K562 (cell line): ENCODE data around the gene EFR3B. TPM values are rescaled to one million over a fixed set of nuclear protein-coding genes. Genes with fewer than 3 reads are reported as not detected.

Source experiments
- BCLAF1 ChIP-seq, 2 experiments: fragments of 450-650 bp in 1 of 2; IDR thresholded peaks; 2 replicates each; pipeline ENCODE4 v1.6.1; 2011 to 2017; ENCODE audit warnings: low read depth in 2 of 2, antibody characterized with exemption in 1 of 2, borderline replicate concordance in 1 of 2, low read length in 1 of 2, mild to moderate bottlenecking in 1 of 2, mixed read lengths in 1 of 2; ENCODE audit not compliant: control insufficient read depth in 1 of 2
- ETV1 ChIP-seq: fragments of 450-650 bp; conservative IDR thresholded peaks from 2 replicates; pipeline ENCODE4 v1.6.1; 2016; ENCODE audit warnings: missing genetic modification characterization, control low read depth, low read depth, missing compliant biosample characterization
- PBX2 ChIP-seq, 2 experiments: IDR thresholded peaks in 1 of 2; conservative IDR thresholded peaks in 1 of 2; 2 replicates each; pipeline ENCODE4 v1.6.1; 2016; ENCODE audit warnings: low read depth in 2 of 2, mild to moderate bottlenecking in 1 of 2, missing compliant biosample characterization in 1 of 2, missing genetic modification characterization in 1 of 2, moderate library complexity in 1 of 2
- PHF21A ChIP-seq: fragments of 450-650 bp; IDR thresholded peaks from 2 replicates; pipeline ENCODE4 v1.6.1; 2017; ENCODE audit warnings: low read depth, borderline replicate concordance
- SAP30 ChIP-seq: fragments of 200-600 bp; sonication (generic); IDR thresholded peaks from 2 replicates; pipeline ENCODE4 v1.6.1; 2012; ENCODE audit warnings: borderline replicate concordance, low read depth, mild to moderate bottlenecking, moderate library complexity, low read length, control low read depth, inconsistent platforms; ENCODE audit not compliant: insufficient read depth, poor library complexity, severe bottlenecking
- polyA plus RNA-seq, 8 experiments: library from polyadenylated mRNA; depleted of rRNA in 4 of 8; stranded (reverse) in 5 of 8; unstranded in 3 of 8; fragments of >200 nt; fragmentation: Nextera tagmentation in 2 of 8; fragmentation: Illumina TruSeq in 1 of 8; extraction: Ambion mirVana in 2 of 8; extraction: Trizol in 1 of 8; gene quantifications; 2 replicates each; pipeline versions ENCODE4 v1.2.1 to v1.2.3, GENCODE V29; 2011 to 2014; ENCODE audit warnings: inconsistent platforms in 1 of 8, missing spikeins in 1 of 8
- total RNA-seq, 7 experiments: library from RNA; depleted of rRNA in 6 of 7; stranded (reverse); fragments of >200 nt in 6 of 7; fragmentation: Illumina TruSeq in 2 of 7; extraction: Trizol in 2 of 7; gene quantifications; 2 replicates each; pipeline versions ENCODE4 v1.2.1 to v1.2.3, GENCODE V29; 2011 to 2021; ENCODE audit warnings: low replicate concordance in 1 of 7

The EFR3B gene
- total and polyA plus RNA-seq, 9 of the 15 experiments (the other 6 are each of a cell fraction or from before 2014, with no cell fraction given): not detected

GRCh38 chr2:25076749-25077148 lies 34.9 kb downstream of the EFR3B start (continued):
- no peak for TF ChIP-seq BCLAF1 (IDR thresholded peaks at IDR 0.05; ENCODE audit: borderline replicate concordance in 1 of 2, control insufficient read depth in 1 of 2, low read depth in 2 of 2, low read length in 1 of 2)
- no peak for TF ChIP-seq SAP30
- no peak for TF ChIP-seq PBX2 (CRISPR knock-in tag; IDR thresholded peaks at IDR 0.05; ENCODE audit: low read depth)
- peak; percentile 37; the same call in 1 of the 2 replicates for TF ChIP-seq PBX2 (tag; conservative IDR thresholded peaks at IDR 0.05; ENCODE audit: low read depth)
- TF ChIP-seq ETV1 (tag): peak; percentile 35; the same call in 1 of the 2 replicates
- TF ChIP-seq PHF21A: no peak
